ENCODE results near the gene ABCB4. TPM values are rescaled to one million over a fixed set of nuclear protein-coding genes. Genes with fewer than 3 reads are reported as not detected.

The ABCB4 gene
- total RNA-seq, 1 donor from 2014 or later = 0.30 TPM

GRCh38 chr7:87482115-87482514, 6.6 kb upstream of the ABCB4 start:
- Mint-ChIP-seq H3K27ac (no peak overlapping the region), H3K4me3 (no peak overlapping the region), H3K27me3 (ENCODE audit: insufficient read depth, low read depth) (no peaks in the 10 kb centered on the region), H3K9me3 (no peaks in the 10 kb centered on the region), H3K4me1 (no peaks in the 10 kb centered on the region), H3K36me3 (no peaks in the 10 kb centered on the region)
- H3K9ac ChIP-seq = no peak overlapping the region
- no peak overlapping the region for H3K27ac ChIP-seq
- H2AFZ ChIP-seq (replicated peaks) = no peak overlapping the region
- no peaks in the 10 kb centered on the region for H3F3A ChIP-seq (ENCODE audit: low read depth)
- no peaks in the 10 kb centered on the region for H3K79me2 ChIP-seq (ENCODE audit: low read depth)
- no peaks in the 10 kb centered on the region for H3K9me3 ChIP-seq (ENCODE audit: low read depth)
- no peak overlapping the region for H3K4me2 ChIP-seq
- peaks cover 17% of the 10 kb centered on the region for H3K27me3 ChIP-seq
- H3K36me3 ChIP-seq = no peaks in the 10 kb centered on the region
- no peaks in the 10 kb centered on the region for H4K20me1 ChIP-seq (ENCODE audit: low read depth)
- no peak for DNase-seq (ENCODE audit: low spot score)
- TF ChIP-seq EZH2 (IDR thresholded peaks at IDR 0.05) (no peak), EZH2phosphoT487 (IDR thresholded peaks at IDR 0.05) (no peak)
- TF ChIP-seq, protein P1, sequence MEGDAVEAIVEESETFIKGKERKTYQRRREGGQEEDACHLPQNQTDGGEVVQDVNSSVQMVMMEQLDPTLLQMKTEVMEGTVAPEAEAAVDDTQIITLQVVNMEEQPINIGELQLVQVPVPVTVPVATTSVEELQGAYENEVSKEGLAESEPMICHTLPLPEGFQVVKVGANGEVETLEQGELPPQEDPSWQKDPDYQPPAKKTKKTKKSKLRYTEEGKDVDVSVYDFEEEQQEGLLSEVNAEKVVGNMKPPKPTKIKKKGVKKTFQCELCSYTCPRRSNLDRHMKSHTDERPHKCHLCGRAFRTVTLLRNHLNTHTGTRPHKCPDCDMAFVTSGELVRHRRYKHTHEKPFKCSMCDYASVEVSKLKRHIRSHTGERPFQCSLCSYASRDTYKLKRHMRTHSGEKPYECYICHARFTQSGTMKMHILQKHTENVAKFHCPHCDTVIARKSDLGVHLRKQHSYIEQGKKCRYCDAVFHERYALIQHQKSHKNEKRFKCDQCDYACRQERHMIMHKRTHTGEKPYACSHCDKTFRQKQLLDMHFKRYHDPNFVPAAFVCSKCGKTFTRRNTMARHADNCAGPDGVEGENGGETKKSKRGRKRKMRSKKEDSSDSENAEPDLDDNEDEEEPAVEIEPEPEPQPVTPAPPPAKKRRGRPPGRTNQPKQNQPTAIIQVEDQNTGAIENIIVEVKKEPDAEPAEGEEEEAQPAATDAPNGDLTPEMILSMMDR (IDR thresholded peaks at IDR 0.05) = no peak
- H3K4me3 ChIP-seq = no peak overlapping the region
- H3K4me1 ChIP-seq = no peaks in the 10 kb centered on the region

- Histone ChIP-seq H3K79me2 (ENCODE audit: low read depth) (no peaks in the 10 kb centered on the region), H3K36me3 (no peaks in the 10 kb centered on the region), H3K4me2 (no peak overlapping the region), H3K4me1 (no peaks in the 10 kb centered on the region), H3K4me3 (no peak overlapping the region), H4K20me1 (ENCODE audit: low read depth) (no peaks in the 10 kb centered on the region), H2AFZ (replicated peaks) (no peak overlapping the region), H3K9ac (no peak overlapping the region), H3K27me3 (peaks cover 34% of the 10 kb centered on the region), H3K27ac (no peak overlapping the region), H3F3A (ENCODE audit: low read depth) (peaks cover 6% of the 10 kb centered on the region), H3K9me3 (ENCODE audit: low read depth) (no peaks in the 10 kb centered on the region)
- no peaks in the 10 kb centered on the region for H3K36me3 Mint-ChIP-seq
- H3K4me1 Mint-ChIP-seq = peaks cover 3% of the 10 kb centered on the region
- no peaks in the 10 kb centered on the region for H3K27me3 Mint-ChIP-seq (ENCODE audit: insufficient read depth, low read depth)
- DNase-seq (ENCODE audit: low spot score) = no peak
- no peak overlapping the region for H3K4me3 Mint-ChIP-seq
- no peaks in the 10 kb centered on the region for H3K9me3 Mint-ChIP-seq
- no peak overlapping the region for H3K27ac Mint-ChIP-seq
- TF ChIP-seq EZH2 (IDR thresholded peaks at IDR 0.05) (no peak), EZH2phosphoT487 (IDR thresholded peaks at IDR 0.05) (no peak)
- TF ChIP-seq, protein P1 (IDR thresholded peaks at IDR 0.05) = no peak
These were observed 4.9 kb upstream of the ABCB4 start for GRCh38 chr7:87480386-87480785.

DNA sequence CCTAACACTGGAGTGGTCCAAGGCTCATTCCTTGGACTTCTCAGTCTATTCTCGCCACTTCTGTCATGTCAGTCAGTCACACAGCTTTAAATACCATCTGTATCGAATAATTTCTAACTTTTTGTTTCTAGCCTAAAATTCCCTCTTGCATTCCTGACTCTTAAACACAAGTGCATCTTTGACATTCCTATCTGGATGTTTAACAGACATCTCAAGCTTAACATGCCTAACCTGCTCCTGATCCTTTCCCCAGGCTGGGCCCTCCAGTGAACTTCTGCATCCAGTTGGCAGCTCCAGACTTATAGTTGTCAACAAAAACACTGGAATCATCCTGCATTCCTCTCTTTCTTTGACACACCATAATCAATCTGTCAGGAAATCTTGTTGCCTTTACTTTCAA, 4.5 kb upstream of the ABCB4 start:
- Mint-ChIP-seq H3K27ac (no peak overlapping the region), H3K27me3 (ENCODE audit: insufficient read depth, low read depth) (no peaks in the 10 kb centered on the region), H3K4me1 (peaks cover 5% of the 10 kb centered on the region), H3K9me3 (no peaks in the 10 kb centered on the region), H3K36me3 (no peaks in the 10 kb centered on the region), H3K4me3 (no peak overlapping the region)
- TF ChIP-seq EZH2phosphoT487 (IDR thresholded peaks at IDR 0.05) (no peak), EZH2 (IDR thresholded peaks at IDR 0.05) (no peak)
- TF ChIP-seq, protein P1 (IDR thresholded peaks at IDR 0.05) = no peak
- Histone ChIP-seq H3K27ac (no peak overlapping the region), H3K27me3 (peaks cover 39% of the 10 kb centered on the region), H3K4me2 (no peak overlapping the region), H2AFZ (replicated peaks) (no peak overlapping the region), H3K4me1 (peaks cover 4% of the 10 kb centered on the region), H3K4me3 (no peak overlapping the region), H3F3A (ENCODE audit: low read depth) (peaks cover 6% of the 10 kb centered on the region), H4K20me1 (ENCODE audit: low read depth) (no peaks in the 10 kb centered on the region), H3K9me3 (ENCODE audit: low read depth) (no peaks in the 10 kb centered on the region), H3K79me2 (ENCODE audit: low read depth) (no peaks in the 10 kb centered on the region), H3K36me3 (no peaks in the 10 kb centered on the region), H3K9ac (no peak overlapping the region)
- no peak for DNase-seq (ENCODE audit: low spot score)
